ENCODE data around the gene DENND6B. TPM values are rescaled to one million over a fixed set of nuclear protein-coding genes. Genes with fewer than 3 reads are reported as not detected.
A peak's percentile ranks its signal among the peaks of the same experiment; 100 is the strongest.
"Not testable (repeated sequence)": the region's sequence is repeated elsewhere in the genome, so short reads cannot be mapped to it uniquely, and the experiment has no call there.

Gene DENND6B, protein sequence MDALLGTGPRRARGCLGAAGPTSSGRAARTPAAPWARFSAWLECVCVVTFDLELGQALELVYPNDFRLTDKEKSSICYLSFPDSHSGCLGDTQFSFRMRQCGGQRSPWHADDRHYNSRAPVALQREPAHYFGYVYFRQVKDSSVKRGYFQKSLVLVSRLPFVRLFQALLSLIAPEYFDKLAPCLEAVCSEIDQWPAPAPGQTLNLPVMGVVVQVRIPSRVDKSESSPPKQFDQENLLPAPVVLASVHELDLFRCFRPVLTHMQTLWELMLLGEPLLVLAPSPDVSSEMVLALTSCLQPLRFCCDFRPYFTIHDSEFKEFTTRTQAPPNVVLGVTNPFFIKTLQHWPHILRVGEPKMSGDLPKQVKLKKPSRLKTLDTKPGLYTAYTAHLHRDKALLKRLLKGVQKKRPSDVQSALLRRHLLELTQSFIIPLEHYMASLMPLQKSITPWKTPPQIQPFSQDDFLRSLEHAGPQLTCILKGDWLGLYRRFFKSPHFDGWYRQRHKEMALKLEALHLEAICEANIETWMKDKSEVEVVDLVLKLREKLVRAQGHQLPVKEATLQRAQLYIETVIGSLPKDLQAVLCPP
- total RNA-seq: 10 to 100 TPM in 1 of 2 donors, 1 to 10 TPM in 1; 9.6 to 19.6 TPM

GRCh38 chr22:50326956-50327710 lies at the start of gene DENND6B:
TSS of gene DENND6B (minus strand) at chr22:50327012. CDS start at chr22:50326988, 24 bp downstream.
- H3K9me3 ChIP-seq: no peaks in the 10 kb centered on the region
- TF ChIP-seq POLR2AphosphoS5 (IDR thresholded peaks at IDR 0.05) (no peak), POLR2A (IDR thresholded peaks at IDR 0.05) (peak; percentile 28)
- TF ChIP-seq, protein P1, sequence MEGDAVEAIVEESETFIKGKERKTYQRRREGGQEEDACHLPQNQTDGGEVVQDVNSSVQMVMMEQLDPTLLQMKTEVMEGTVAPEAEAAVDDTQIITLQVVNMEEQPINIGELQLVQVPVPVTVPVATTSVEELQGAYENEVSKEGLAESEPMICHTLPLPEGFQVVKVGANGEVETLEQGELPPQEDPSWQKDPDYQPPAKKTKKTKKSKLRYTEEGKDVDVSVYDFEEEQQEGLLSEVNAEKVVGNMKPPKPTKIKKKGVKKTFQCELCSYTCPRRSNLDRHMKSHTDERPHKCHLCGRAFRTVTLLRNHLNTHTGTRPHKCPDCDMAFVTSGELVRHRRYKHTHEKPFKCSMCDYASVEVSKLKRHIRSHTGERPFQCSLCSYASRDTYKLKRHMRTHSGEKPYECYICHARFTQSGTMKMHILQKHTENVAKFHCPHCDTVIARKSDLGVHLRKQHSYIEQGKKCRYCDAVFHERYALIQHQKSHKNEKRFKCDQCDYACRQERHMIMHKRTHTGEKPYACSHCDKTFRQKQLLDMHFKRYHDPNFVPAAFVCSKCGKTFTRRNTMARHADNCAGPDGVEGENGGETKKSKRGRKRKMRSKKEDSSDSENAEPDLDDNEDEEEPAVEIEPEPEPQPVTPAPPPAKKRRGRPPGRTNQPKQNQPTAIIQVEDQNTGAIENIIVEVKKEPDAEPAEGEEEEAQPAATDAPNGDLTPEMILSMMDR (IDR thresholded peaks at IDR 0.05): peak; percentile 27 to 94 (median 70)
- H3K27ac ChIP-seq: peak within 1 kb of the TSS; percentile 89 to 93
- 0% methylated on average over 42 of the region's 105 CpGs for WGBS
- peak within 1 kb of the TSS; percentile 83 to 85 for H3K4me3 ChIP-seq
- peak; percentile 76 for DNase-seq (ENCODE audit: low spot score)
- no peaks in the 10 kb centered on the region for H3K36me3 ChIP-seq
- H3K4me1 ChIP-seq (replicated peaks): no peaks in the 10 kb centered on the region
- intact Hi-C loops (cut with DNase I): loop anchor here (1.0 kb wide), 1 partner anchor 53 kb away; no protein-coding TSS in a partner anchor
- H3K27me3 ChIP-seq (replicated peaks; ENCODE audit: insufficient read depth): no peaks in the 10 kb centered on the region

DNA sequence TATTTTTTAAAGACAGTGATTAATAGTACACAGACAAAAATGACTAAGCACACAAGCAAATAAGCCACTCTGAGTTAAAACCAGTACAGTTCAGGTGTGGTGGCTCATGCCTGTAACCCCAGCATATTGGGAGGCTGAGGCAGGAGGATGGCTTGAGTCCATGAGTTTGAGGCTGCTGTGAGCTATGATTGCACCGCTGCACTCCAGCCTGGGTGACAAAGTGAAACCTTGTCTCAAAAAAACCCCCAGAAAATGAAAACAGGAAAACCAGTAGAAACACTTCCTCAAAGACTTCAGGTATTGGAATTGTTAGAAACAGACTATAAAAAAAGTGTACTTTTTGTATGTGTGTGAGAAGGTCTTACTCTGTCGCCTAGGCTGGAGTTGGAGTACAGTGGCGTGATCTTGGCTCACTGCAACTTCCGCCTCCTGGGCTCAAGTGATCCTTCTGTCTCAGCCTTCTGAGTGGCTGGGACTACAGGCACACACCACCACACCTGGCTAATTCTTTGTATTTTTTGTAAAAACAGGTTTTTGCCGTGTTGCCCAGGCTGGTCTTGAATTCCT lies 49.4 kb upstream of the DENND6B start:
- DNase-seq (ENCODE audit: low spot score): no peak
- intact Hi-C loops (cut with DNase I): no loop called here
- no peaks in the 10 kb centered on the region for H3K36me3 ChIP-seq
- no peaks in the 10 kb centered on the region for H3K27me3 ChIP-seq (replicated peaks; ENCODE audit: insufficient read depth)
- no peak overlapping the region for H3K4me3 ChIP-seq
- no peaks in the 10 kb centered on the region for H3K4me1 ChIP-seq (replicated peaks)
- no peak overlapping the region for H3K27ac ChIP-seq
- H3K9me3 ChIP-seq: no peaks in the 10 kb centered on the region
- 55% methylated on average over 5 of the region's 5 CpGs for WGBS
- TF ChIP-seq POLR2AphosphoS5 (IDR thresholded peaks at IDR 0.05): no peak
- TF ChIP-seq, protein P1 (IDR thresholded peaks at IDR 0.05): no peak
- TF ChIP-seq POLR2A (IDR thresholded peaks at IDR 0.05): no peak

- H3K4me1 ChIP-seq (replicated peaks): no peaks in the 10 kb centered on the region
- no peak overlapping the region for H3K27ac ChIP-seq
- TF ChIP-seq, protein P1 (IDR thresholded peaks at IDR 0.05): no peak
- no peak for TF ChIP-seq POLR2A (IDR thresholded peaks at IDR 0.05)
- no peak for TF ChIP-seq POLR2AphosphoS5 (IDR thresholded peaks at IDR 0.05)
- H3K9me3 ChIP-seq: no peaks in the 10 kb centered on the region
- no peaks in the 10 kb centered on the region for H3K27me3 ChIP-seq (replicated peaks; ENCODE audit: insufficient read depth)
- H3K36me3 ChIP-seq: no peaks in the 10 kb centered on the region
- no peak for DNase-seq (ENCODE audit: low spot score)
- 94% methylated on average over 2 of the region's 2 CpGs for WGBS
- intact Hi-C loops (cut with DNase I): no loop called here
- no peak overlapping the region for H3K4me3 ChIP-seq
Measured at GRCh38 chr22:50371101-50371648, 44.4 kb upstream of the DENND6B start.

DNA sequence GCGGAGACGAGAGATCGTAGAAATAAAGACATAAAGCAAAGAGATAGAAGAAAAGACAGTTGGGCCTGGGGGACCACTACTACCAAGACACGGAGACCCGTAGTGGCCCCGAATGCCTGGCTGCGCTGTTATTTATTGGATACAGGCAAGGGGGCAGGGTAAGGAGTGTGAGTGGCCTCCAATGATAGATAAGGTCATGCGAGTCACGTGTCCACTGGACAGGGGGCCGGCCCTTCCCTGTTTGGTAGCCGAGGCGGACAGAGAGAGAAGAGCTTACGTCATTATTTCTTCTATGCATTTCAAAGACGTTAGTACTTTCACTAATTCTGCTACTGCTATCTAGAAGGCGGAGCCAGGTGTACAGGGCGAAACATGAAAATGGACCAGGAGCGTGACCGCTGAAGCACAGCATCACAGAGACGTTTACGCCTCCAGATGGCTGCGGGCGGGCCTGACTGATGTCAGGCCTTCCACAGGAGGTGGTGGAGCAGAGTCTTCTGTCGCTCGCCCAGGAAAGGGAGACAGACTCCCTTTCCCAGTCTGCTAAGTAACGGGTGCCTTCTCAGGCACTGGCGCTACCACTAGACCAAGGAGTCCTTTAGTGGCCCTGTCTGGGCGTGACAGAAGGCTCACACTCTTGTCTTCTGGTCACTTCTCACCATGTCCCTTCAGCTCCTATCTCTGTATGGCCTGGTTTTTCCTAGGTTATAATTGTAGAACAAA lies 41.1 kb upstream of the DENND6B start:
- no peak overlapping the region for H3K27ac ChIP-seq
- H3K4me1 ChIP-seq (replicated peaks): peaks cover 3% of the 10 kb centered on the region
- TF ChIP-seq, protein P1 (IDR thresholded peaks at IDR 0.05): no peak
- TF ChIP-seq POLR2AphosphoS5 (IDR thresholded peaks at IDR 0.05): no peak
- no peak for TF ChIP-seq POLR2A (IDR thresholded peaks at IDR 0.05)
- H3K36me3 ChIP-seq: no peaks in the 10 kb centered on the region
- no peaks in the 10 kb centered on the region for H3K9me3 ChIP-seq
- no peak for DNase-seq (ENCODE audit: low spot score)
- intact Hi-C loops (cut with DNase I): no loop called here
- no peak overlapping the region for H3K4me3 ChIP-seq
- 91% methylated on average over 27 of the region's 27 CpGs for WGBS
- H3K27me3 ChIP-seq (replicated peaks; ENCODE audit: insufficient read depth): no peaks in the 10 kb centered on the region

GRCh38 chr22:50363803-50364194 lies 37.0 kb upstream of the DENND6B start:
- 82% methylated on average over 11 of the region's 11 CpGs for WGBS
- intact Hi-C loops (cut with DNase I); H3K4me3 ChIP-seq; H3K36me3 ChIP-seq; DNase-seq (ENCODE audit: low spot score); H3K9me3 ChIP-seq; H3K27ac ChIP-seq; H3K27me3 ChIP-seq (replicated peaks; ENCODE audit: insufficient read depth); H3K4me1 ChIP-seq (replicated peaks): not testable (repeated sequence)
